ENCODE results near the gene WDR86. TPM values are rescaled to one million over a fixed set of nuclear protein-coding genes. Genes with fewer than 3 reads are reported as not detected.

The WDR86 gene
- total and polyA plus RNA-seq, 2 of the 4 experiments (the other 2 are of a cell fraction) = not detected

DNA sequence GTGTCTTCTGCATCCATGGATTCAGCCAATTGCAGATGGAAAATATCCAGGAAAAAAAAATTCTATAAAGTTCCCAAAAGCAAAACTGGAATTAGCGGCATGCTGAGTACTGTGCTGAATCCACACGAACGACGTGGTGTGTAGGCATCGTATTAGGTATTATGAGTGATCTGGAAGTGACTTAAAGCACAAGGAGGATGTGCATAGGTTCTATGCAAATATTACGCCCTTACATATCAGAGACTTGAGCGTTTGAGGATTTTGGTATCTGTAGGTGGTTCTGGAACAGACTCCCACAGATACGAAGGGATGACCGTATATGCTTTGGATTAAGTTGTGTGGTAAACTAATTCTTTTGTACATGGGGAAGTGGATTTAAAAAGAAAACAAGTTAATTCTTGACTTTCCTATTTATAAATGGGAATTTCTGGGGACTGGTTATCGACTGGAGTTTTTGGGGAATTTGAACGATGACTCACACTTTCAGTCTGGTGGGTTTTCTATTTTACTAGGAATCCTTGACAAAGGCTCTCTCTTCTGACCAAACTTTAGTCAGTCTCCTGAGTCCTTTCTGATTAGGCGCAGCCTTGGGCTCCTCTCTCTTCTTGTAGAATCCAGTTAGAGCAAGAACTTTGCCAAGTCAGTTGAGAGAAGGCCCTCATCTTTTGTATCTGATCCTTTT lies 73.7 kb downstream of the WDR86 start:
- Histone ChIP-seq H3K23ac (ENCODE audit: low read depth, low read length) (no peak overlapping the region), H3K4ac (ENCODE audit: low read depth, low read length) (no peak overlapping the region), H2BK120ac (ENCODE audit: low read depth, low read length) (no peak overlapping the region), H3K9me3 (ENCODE audit: control insufficient read depth, insufficient read depth, low read length) (peaks cover 3% of the 10 kb centered on the region; the same call in 1 of the 2 replicates), H2BK20ac (ENCODE audit: low read depth, low read length) (no peak overlapping the region), H3K36me3 (ENCODE audit: control insufficient read depth, insufficient read depth, low read length) (no peaks in the 10 kb centered on the region), H3K4me1 (ENCODE audit: control insufficient read depth, insufficient read depth, low read length) (0 out of 2 replicates have a peak, but pooled peaks cover under 1% of the 10 kb centered on the region), H3K4me2 (ENCODE audit: low read depth, low read length) (no peak overlapping the region), H3K18ac (ENCODE audit: low read depth, low read length) (no peak overlapping the region), H3K9ac (ENCODE audit: low read depth, low read length) (no peak overlapping the region), H3K79me1 (ENCODE audit: low read depth in 1 of 2, low read length in 2 of 2) (no peaks in the 10 kb centered on the region), H3K14ac (replicated peaks; ENCODE audit: low read depth, low read length) (no peak overlapping the region), H2BK5ac (ENCODE audit: low read depth, low read length, poor library complexity, severe bottlenecking) (no peak overlapping the region), H2AK5ac (ENCODE audit: low read depth, low read length) (no peak overlapping the region), H2AFZ (replicated peaks; ENCODE audit: low read length, poor library complexity) (no peak overlapping the region), H3K56ac (ENCODE audit: extremely low read depth, insufficient read depth, low read length) (no peak overlapping the region), H3K9me1 (ENCODE audit: insufficient read depth, low read length) (no peaks in the 10 kb centered on the region; the same call in 1 of the 2 replicates), H2AK9ac (replicated peaks; ENCODE audit: low read depth, low read length, poor library complexity) (no peak overlapping the region), H3K4me3 (ENCODE audit: insufficient read depth, low read depth, low read length) (no peak overlapping the region), H2BK15ac (ENCODE audit: low read depth, low read length) (no peak overlapping the region), H3K27ac (ENCODE audit: insufficient read depth, low read length) (no peak overlapping the region), H4K5ac (ENCODE audit: low read depth, low read length) (no peak overlapping the region), H4K20me1 (ENCODE audit: insufficient read depth, low read length) (no peaks in the 10 kb centered on the region), H3K27me3 (ENCODE audit: control insufficient read depth, insufficient read depth, low read length) (peaks cover 4% of the 10 kb centered on the region), H4K91ac (ENCODE audit: insufficient read depth, low read depth, low read length) (no peak overlapping the region), H4K8ac (ENCODE audit: low read depth in 2 of 2, low read length in 2 of 2) (no peak overlapping the region)
- no TSS peak for BruUV-seq (replicated peaks)
- in situ Hi-C loops (cut with MboI; ENCODE audit: low sequenced_read_pairs) = no loop called here
- TF ChIP-seq FOS (IDR thresholded peaks at IDR 0.05; ENCODE audit: low read depth, low read length) = no peak
- TF ChIP-seq CEBPB (IDR thresholded peaks at IDR 0.05; ENCODE audit: low read depth, low read length) = no peak
- no peak for TF ChIP-seq MXI1 (IDR thresholded peaks at IDR 0.05; ENCODE audit: borderline replicate concordance, low read depth, low read length)
- no peak for TF ChIP-seq NFE2L2 (IDR thresholded peaks at IDR 0.05; ENCODE audit: low read depth, low read length)
- TF ChIP-seq, protein P1, sequence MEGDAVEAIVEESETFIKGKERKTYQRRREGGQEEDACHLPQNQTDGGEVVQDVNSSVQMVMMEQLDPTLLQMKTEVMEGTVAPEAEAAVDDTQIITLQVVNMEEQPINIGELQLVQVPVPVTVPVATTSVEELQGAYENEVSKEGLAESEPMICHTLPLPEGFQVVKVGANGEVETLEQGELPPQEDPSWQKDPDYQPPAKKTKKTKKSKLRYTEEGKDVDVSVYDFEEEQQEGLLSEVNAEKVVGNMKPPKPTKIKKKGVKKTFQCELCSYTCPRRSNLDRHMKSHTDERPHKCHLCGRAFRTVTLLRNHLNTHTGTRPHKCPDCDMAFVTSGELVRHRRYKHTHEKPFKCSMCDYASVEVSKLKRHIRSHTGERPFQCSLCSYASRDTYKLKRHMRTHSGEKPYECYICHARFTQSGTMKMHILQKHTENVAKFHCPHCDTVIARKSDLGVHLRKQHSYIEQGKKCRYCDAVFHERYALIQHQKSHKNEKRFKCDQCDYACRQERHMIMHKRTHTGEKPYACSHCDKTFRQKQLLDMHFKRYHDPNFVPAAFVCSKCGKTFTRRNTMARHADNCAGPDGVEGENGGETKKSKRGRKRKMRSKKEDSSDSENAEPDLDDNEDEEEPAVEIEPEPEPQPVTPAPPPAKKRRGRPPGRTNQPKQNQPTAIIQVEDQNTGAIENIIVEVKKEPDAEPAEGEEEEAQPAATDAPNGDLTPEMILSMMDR (conservative IDR thresholded peaks at IDR 0.05; ENCODE audit: low read depth, low read length) = no peak
- TF ChIP-seq RCOR1 (IDR thresholded peaks at IDR 0.05; ENCODE audit: insufficient replicate concordance, low read length) = no peak
- TF ChIP-seq CHD1 (IDR thresholded peaks at IDR 0.05; ENCODE audit: low read depth, low read length) = no peak
- TF ChIP-seq, protein P2, sequence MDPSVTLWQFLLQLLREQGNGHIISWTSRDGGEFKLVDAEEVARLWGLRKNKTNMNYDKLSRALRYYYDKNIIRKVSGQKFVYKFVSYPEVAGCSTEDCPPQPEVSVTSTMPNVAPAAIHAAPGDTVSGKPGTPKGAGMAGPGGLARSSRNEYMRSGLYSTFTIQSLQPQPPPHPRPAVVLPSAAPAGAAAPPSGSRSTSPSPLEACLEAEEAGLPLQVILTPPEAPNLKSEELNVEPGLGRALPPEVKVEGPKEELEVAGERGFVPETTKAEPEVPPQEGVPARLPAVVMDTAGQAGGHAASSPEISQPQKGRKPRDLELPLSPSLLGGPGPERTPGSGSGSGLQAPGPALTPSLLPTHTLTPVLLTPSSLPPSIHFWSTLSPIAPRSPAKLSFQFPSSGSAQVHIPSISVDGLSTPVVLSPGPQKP (IDR thresholded peaks at IDR 0.05; ENCODE audit: borderline replicate concordance, low read depth, low read length) = no peak
- TF ChIP-seq, protein P3, sequence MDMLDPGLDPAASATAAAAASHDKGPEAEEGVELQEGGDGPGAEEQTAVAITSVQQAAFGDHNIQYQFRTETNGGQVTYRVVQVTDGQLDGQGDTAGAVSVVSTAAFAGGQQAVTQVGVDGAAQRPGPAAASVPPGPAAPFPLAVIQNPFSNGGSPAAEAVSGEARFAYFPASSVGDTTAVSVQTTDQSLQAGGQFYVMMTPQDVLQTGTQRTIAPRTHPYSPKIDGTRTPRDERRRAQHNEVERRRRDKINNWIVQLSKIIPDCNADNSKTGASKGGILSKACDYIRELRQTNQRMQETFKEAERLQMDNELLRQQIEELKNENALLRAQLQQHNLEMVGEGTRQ (IDR thresholded peaks at IDR 0.05; ENCODE audit: low read depth, low read length) = no peak
- TF ChIP-seq SMC3 (IDR thresholded peaks at IDR 0.05; ENCODE audit: low read depth, low read length) = no peak
- TF ChIP-seq RFX5 (IDR thresholded peaks at IDR 0.05; ENCODE audit: low read depth, low read length) = no peak
- TF ChIP-seq MAZ (IDR thresholded peaks at IDR 0.05; ENCODE audit: borderline replicate concordance, low read depth, low read length) = no peak
- no peak for TF ChIP-seq RAD21 (IDR thresholded peaks at IDR 0.05; ENCODE audit: low read length)
- no peak for TF ChIP-seq BHLHE40 (IDR thresholded peaks at IDR 0.05; ENCODE audit: low read depth, low read length)
- no peak for TF ChIP-seq POLR2A (IDR thresholded peaks at IDR 0.05; ENCODE audit: low read depth, low read length)
- no peak for TF ChIP-seq MAFK (IDR thresholded peaks at IDR 0.05; ENCODE audit: low read depth, low read length)
- DNase-seq (no peak), ATAC-seq (ENCODE audit: low read depth) (no peak)
- CTCF ChIA-PET = no interaction called here
- POLR2A ChIA-PET (ENCODE audit: unreplicated experiment) = no interaction called here
- WGBS, 2 experiments (ENCODE audit: extremely low coverage in 2 of 2, insufficient read length in 1 of 2) = 100% methylated on average over 1 of the region's 12 CpGs; no CpG with 5 or more reads in 1 of the 2 experiments
- dilution Hi-C loops (cut with HindIII; ENCODE audit: low sequenced_read_pairs, unreplicated experiment) = no loop called here
- intact Hi-C loops (cut with micrococcal nuclease) = no loop called here
